Small intestine (tissue), 4 donors: ENCODE data around the gene TTK. TPM values are rescaled to one million over a fixed set of nuclear protein-coding genes. Genes with fewer than 3 reads are reported as not detected.

ENCODE experiments used
- polyA plus RNA-seq, 4 donors: library from polyadenylated mRNA; stranded (reverse) in 3 of 4; unstranded in 1 of 4; fragments of 200-250 nt in 3 of 4; fragments of 120-200 nt in 1 of 4; gene quantifications; one replicate each; pipeline versions ENCODE4 v1.2.1 to v1.2.3, GENCODE V29; 2013
- donor health status: healthy with polysubstance abuse.
- donor health status: Bipolar disorder and iron deficiency.
- donor health status: healthy.

The TTK gene
- polyA plus RNA-seq, 4 donors = 0.45 to 9.8 (median 9.8) TPM; not detected in 1

Other genes starting within 250 kb of the TTK start
- 1 to 10 TPM in 2 of 4 donors, not detected in 2; 1.6 to 1.7 TPM for gene ELOVL4, start 57.1 kb upstream of the TTK start, polyA plus RNA-seq
- 10 to 100 TPM; 13.0 to 27.0 (median 14.8) TPM for gene BCKDHB, start 102.0 kb downstream of the TTK start, polyA plus RNA-seq